Measurements from ENCODE around the gene FAHD1.

The FAHD1 gene

DNA sequence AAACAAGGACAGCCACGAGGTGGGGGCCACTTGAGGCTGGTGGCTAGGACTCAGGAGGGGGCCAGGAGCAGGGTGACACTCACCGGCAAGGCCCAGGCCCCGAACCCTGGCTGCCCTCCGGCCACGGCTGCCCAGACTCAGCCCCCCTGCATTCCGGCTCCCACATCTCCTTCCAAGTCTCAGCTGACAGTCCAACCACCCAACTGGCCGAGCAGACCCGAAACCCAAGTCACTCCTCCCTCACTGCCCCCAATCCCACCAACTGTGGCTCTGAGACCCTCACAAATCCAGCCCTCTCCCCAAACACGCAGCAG is 9.8 kb upstream of the FAHD1 start:
- no peak for DNase-seq (ENCODE audit: low read depth)

DNA sequence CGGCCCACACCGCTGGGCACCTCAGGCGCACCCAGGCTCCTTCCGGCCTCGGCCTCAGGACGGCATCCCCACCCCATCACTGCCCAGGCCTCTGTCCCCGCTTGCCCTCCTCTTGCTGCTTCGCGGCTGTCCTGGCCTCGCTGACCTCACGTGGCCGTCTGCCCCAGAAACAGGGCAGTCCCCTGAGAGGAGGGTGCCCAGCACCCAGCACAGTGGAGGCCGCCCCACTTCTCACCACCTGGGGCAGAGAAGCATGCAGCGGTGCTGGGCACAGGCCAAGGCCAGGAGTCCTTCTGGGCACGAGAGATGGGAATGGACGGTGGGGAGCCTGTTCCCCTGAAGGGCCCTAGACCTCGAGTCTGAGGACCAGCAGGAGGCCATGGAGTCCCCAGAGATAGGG is 9.3 kb upstream of the FAHD1 start:
- DNase-seq (ENCODE audit: low read depth), result no peak

DNA sequence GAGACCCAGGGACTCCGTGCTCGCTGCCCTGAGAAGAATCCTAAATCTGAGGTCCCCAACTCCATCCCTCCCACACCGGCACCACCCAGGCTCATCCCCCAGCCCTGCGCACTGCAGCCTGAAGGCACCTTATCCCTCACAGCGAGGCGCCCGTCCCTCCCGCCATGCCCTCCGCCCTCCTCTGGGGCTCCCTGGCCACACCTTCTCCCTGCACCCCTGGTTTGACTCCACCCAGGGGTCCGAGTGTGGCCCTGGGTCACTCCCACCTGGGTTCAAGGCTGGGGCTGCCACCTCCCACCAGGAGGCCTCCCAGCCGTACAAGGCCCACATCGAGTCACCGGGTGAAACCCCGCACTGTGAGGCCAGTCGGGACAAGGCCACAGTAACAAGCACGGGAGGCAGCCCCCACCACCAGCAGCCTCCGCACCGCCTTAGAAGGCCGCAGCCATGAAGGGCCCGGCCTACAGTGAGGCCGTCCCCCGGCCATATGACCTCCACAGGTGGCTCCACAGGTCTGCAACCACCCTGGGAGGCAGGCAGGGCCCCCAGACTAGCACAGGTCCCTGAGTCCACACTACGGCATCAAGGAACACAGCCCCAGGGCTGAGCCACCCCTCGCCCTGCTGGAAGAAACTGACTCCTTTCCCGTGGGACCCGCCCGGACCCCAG is 8.7 kb upstream of the FAHD1 start:
- DNase-seq (ENCODE audit: low read depth), result no peak

DNA sequence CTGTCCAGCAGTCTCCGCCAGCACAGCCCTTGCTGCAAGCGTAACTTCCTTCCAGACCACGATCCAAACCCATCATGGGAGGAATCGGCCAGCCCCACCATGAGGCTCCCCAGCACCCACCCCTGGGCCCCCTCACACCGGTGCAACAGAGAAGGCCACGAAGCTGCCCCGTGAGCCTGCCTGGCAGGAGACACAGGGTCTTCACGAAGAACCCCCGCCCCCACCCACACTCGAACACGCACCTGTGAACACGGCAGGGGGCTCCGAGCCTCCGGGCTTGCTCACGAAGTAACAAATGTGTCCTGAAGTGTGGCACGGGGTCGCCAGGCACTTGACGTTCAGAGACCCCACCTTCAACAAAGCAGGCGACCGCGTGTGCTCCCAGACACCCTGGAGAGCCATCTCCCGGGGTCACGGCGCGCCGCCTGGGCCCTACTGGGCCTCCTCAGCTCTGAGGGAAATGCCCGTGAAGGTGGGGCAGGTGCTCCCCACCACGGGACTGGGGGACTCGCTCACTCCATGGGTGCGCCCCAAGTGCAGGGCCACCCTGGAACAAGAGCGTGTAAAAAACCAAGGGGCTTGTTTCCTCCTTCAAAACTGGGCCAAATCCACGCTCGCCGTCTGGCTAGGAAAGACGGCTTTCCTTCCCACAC is 8.0 kb upstream of the FAHD1 start:
- no peak for DNase-seq (ENCODE audit: low read depth)

DNA sequence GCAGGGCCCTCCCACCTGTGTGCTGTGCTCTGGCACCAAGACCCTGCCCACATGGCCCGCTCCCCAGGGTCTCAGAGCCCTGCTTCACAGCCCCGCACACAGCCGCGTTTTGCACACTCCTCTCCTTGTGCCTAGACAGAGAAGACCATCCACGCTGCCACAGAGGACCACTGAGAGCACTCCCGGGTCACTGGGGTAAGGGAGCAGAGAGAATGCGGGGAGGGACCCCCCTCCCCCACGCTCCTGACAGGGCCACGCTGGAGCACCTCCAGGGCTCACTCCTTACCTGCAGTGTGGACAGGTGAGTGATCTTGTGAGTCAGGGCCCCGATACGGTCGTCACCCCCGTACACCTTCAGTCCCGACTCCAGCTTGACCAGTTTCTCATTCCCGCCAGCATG is 7.4 kb upstream of the FAHD1 start:
- DNase-seq (ENCODE audit: low read depth), result no peak

DNA sequence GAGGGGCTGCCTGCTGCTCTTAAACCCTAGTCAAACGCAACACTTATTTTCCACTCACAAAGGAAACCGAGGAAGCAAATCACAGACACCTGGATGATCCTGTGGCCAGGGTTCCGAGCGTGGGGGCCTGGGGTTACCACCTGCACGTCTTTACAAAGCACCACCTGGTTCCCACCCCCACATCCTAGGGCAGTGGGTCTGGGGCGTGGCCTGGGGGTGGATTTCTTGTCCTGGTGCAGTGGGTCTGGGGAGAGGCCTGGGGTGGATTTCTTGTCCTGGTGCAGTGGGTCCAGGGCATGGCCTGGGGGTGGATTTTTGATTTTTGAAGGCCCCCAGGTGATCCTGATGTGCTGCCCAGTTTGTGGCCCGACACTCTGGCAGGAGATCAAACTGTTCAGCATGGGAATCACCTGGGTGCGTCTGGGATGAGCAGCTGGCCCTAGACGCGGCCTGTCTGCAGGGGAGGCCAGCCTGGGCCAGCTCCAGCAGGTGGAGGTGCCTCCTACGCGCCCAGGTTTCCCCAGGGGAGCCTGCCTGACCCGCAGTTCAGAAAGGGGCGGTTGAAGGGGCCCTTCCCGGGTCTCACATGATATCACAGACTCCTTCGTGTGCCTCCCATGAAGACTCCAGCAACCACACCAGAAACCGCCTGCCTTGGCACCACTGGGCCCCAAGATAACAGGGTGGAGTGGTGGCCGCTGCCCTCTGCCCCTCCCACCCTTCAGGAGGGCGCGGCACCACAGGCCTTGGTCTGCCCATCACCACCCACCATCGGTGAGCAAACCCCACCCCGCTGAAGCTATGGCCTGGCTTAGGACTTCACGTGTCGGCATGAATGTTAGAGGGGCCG is 6.7 kb upstream of the FAHD1 start:
- DNase-seq (ENCODE audit: low read depth), result no peak

DNA sequence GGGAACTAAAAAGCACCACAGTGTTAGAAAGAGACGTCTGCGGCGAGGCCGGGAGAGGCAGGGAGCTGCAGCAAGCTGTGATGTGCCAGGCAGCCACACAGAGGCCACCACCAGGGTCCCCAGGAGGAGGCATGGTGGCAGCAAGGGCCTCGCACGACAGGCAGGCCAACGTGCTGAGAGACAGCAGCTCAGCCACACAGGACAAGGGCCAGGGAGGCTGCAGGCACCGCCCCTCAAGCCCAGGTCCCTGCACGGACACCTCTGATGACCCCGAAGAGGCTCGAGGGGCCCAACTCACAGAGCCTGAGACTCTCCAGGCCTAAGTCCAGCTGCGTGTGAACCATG is 6.1 kb upstream of the FAHD1 start:
- no peak for DNase-seq (ENCODE audit: low read depth)

DNA sequence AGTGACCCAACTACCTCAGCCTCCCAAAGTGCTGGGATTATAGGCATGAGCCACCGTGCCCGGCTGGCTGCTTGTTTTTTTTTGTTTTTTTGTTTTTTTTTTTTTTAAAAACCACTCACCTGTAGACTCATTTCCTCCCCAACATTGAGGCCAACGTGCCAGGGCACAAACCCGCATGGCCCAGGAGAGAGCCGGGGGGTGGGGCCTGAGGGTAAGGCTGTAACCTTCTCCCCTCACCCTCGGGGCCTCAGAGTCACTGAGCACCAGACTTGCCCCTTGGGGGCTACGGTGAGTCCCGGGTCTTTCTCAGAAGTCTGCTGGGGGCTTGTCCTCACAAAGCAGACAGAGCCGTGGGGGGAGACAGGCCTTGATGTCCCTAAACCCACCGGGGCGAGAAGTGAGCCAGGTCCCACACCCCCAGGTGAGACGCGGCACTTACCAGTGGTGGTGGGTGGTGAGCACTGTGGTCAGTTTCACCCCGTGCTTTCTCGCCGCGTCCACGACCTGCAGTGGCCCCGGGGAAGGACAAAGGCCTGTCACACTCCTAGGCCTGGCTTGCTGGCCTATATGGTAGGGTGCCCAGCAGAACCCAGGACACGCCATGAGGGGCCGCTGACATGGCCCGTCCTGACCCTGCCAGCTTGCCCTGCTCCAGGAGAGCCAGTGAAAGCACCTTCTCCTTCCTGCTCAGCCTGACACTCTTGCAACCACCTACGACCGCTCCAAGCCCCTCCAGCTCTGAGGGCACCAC is 5.0 kb upstream of the FAHD1 start:
- no peak for DNase-seq (ENCODE audit: low read depth)

DNA sequence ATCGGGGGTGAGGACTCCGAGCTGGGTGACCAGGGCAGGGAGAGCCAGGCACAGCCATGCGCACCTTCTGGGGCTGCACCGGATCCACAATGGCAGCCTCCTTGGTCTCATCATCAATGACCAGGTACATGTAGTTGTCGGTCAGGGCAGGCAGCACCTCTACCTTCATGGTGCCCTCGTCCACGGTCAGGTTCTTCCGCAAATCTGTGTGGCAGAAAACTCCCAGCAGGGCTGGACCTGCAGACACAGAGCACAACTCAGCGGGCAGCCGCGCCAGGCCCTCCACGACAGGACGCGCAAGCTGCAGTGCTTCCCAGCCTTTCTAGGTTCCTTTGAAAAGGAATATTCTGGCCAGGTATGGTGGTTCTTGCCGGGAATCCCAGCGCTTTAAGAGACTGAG is 4.2 kb upstream of the FAHD1 start:
- no peak for DNase-seq (ENCODE audit: low read depth)

DNA sequence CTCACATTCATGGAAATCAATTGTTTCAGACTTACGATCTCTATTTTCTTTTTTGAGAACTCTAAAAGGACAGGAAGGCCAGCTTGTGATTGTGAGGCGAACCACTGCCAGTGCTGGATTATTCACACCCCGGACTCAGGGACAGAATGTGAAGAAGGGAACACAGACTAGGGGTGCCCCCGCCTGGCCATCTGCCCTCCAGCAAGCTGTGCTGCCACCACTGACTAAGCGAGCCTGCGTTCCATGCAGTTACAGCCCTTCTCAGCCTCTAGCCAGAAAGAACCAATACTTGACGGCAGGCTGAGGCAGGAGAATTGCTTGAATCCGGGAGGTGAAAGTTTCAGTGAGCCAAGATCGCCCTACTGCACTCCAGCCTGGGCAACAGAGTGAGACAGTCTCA is 3.2 kb upstream of the FAHD1 start:
- DNase-seq (ENCODE audit: low read depth), result peak; percentile 16

DNA sequence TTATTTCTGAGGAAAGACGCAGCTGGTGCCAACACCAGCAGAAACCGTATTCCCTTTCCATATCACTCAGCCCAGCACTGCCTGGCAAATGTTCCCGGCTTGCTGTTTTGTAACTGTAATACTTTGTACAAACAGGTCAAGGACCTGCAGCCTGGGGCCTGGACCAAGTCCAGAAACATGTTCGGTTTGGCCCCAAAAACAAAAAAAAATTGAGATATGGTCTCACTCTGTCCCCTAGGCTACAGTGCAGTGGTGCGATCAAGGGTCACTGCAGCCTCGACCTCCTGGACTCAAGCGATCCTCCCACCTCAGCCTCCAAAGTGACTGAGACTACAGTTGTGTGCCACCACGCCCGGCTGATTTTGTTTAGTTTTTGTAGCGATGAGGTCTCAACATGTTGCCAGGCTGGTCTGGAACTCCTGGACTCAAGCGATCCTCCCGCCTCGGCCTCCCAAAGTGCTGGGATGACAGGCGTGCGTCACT is 1.6 kb upstream of the FAHD1 start:
- DNase-seq (ENCODE audit: low read depth), result no peak

DNA sequence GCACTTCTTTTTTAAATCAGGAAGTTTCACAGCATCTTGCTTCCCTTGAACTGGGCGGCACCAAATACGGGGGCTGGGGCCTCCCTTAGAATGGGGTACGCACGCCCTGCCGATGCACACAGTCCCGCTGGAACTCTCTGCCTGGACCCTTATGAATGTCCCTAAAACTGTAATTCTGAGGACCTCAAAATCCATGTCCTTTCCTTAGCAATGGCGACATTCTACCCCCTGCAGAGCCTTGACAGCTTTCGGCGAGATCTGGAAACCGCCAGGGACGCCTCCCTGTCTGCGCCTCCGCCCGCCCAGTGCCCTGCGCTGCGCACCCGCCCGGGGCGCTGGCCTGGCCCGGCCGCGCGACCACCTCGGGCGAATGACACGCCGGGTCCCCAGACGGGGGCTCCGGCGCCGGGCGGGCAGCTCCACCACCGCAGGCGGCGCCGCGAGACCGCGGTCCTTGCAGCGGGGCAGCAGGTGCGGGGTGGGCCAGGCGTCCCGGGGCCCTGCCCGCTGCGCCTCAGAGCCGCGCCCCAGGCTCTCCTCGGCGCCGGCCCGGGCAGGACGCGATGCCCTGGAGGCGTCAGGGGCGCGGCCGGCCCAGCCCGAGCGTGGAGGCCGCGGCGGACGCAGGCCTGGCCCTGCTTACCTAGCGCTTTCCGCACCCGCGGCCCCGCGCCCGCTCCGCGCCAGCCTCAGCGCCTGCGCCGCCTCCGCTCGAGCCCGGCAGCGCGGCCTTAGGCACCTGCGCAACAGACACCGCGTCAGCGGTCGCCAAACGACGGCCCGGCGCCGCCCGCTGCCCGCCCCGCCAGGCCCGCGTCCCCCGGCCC is 929 bp upstream of the FAHD1 start:
- no peak for DNase-seq (ENCODE audit: low read depth)

DNA sequence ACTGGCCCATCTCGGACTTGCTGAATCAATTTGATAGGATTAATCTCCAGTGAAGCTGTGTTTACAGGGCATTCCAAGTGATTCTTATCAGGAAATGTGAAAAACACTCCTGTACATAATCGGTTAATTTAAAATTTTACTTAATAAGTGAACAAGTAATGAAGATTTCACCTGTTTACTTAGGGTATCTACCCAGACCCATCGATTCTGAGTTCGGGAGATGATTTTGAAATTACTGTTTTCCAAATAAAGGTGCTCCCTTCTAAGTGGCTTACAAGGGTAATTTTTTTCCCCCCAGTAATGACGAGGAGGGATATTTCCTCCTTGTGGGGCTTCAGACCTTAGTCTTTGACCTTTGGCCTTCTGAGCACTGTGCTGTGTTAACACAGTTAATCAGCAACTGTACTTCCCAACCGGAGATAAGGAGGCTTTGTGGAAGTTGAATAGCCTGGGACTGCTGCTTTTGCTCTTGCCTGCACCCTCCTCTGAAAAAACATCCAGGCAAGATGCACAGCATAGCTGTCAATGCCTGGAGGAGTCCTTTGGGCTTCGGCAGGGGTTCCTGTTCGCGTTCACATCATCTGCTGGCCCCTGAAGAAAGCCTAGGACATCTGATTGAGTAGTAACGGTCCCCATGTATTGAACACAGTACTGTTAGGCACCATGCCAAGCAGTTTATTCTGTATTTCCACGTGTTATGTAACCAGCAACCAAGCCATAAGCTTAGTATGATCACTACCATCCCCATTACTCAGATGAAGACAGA is 1.8 kb downstream of the FAHD1 start:
- no peak for DNase-seq (ENCODE audit: low read depth)

DNA sequence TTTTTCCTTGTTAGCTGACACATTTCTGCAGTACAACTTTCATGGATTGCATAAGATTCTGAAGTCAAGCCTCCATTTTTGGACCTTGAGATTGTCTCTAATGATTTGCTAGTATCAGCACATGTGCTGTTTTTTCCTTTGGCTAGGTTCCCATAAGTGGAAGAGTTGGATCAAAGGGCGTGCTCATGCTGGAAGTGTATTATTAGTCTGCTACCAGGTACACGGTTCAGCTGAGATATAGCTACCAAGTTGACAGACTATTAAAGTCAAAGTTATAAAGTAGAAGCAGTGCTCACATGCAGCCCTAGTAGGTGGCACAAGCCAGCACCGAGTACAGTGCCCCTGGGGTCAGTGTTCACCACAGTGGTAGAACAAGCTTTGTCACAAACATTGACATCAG is 3.2 kb downstream of the FAHD1 start:
- no peak for DNase-seq (ENCODE audit: low read depth)

DNA sequence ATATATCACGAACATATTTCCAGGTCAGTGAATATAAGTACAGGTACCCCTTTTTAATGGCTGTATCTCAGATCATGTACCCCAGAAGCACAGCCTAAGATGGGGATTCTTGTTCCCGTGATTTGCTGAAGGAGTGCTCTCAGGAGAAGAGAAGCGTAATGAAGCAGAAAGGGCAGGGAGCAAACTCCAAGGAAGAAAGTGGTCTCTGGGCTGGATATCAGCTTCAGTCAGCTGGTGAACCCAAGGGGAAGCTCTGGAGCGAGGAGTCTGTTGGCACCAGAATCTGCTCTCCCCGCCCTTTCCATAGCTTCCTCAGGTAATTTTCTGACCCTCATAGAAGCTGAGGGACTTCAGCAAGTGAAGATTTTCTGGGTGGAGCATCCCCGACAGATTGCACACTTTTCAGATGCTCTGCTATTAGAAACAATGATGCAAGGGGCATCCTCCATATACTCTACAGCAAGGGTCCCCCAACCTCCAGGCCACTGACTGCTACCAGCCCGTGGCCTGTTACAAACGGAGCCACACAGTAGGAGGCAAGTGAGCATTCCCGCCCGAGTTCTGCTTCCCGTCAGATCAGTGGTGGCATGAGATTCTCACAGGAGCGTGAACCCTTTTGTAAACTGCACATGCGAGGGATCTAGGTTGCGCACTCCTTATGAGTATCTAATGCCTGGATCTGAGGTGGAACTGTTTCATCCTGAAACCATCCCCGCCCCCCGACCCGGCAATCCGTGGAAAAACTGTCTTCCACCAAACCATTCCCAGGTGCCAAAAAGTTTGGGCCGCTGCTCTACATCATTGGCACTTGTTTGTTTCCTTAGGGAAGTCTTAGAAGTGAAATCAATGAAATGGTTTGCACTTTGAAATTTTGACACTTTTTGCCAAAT is 4.4 kb downstream of the FAHD1 start:
- DNase-seq (ENCODE audit: low read depth), result no peak

DNA sequence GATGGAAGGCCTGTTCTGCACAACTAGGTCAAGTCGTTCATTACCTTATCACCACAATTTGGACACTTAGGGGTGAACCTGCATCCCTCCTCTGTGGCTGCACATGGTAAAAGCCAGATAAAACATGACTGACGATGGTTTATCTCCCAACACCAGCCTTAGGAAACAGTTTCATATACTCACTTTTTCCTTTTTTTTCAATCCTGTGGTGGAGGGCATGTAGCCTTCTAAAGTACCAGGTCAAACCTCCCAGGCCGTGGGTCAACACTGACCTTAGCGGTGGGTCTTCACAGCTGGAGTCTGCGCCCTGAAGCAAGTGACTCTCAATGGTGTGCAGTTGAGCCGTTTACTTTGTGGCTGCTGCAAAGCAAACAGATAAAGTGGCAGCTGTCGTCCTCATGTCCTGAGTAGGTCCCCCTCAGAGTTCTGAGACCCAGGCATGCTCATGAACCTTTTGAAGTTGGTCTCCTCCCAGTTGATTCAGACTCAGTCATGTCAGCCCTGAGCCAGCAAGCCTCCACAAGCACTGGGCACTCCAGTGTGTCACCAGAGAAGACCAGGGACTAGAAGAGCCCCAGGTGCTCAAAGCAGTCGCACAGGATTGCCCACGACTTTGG is 5.9 kb downstream of the FAHD1 start:
- no peak for DNase-seq (ENCODE audit: low read depth)

DNA sequence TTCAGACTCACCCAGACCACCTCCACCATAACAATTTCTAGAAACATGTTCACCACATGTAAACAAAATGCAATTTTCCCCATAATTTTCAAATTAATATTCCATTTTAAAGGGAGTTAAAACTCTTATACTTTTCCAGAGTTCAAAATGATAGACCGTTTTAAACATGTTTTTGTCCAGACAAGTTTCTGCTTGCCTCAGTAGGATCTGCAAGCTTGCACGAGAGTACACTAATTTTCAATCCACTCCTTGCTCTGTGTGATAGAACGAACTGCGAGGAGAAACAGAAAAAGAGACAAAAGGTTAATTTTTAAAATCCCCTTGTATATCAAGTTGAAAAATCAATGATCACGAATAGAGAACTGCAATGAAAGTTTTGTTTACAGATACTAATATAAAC is 7.1 kb downstream of the FAHD1 start:
- no peak for DNase-seq (ENCODE audit: low read depth)

DNA sequence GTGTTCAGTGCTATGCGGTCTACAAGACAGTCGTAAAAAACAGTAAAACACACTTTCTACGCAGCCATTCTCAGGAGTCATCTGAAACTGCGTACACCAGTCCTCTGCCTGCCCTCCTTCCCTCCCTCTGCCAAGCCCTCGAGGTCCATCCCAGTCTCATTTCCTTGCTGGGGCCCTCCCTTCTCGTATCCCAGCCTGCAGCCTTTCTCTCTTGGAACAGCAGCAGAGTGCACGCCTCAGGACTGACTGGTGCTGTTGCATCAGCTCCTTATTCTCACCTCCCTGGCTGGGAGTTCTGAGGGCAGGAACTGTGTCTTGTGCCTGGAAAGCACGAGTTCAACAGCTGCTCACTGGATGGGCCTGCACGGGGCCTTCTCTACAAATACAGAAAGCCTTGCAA is 12.5 kb downstream of the FAHD1 start:
- peak; percentile 74 for DNase-seq (ENCODE audit: low read depth)

DNA sequence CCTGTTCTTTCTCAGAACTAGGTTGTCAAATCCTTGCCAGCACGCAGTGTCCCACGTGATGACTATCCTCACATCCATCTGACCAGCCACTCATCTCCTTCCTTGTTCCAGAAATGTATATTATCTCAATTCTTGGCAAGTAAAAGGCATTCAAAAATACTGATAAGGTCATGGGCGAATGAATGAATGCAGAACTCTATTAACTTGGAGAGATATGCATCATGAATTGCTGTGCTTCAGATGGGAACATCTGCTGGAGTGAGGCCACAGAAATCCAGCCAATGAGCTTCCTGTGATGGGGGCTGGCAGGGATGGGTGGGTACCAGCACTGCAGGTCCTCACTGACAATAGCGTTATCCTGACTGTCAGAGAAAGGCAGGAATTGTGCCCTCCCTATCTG is 19.0 kb downstream of the FAHD1 start:
- no peak for DNase-seq (ENCODE audit: low read depth)

DNA sequence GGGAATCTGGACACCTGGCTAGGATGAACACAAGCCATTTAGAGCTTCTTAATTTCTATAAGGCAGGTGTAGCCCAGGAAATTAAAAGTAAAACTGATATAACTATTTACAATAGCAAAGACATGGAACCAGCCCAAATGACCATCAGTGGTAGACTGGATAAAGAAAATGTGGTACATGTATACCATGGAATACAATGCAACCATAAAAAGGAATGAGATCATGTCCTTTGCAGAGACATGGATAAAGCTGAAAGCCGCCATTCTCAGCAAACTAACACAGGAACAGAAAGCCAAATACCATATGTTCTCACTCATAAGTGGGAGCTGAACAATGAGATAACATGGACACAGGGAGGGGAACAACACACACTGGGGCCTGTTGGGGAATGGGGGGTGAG is 19.4 kb downstream of the FAHD1 start:
- no peak for DNase-seq (ENCODE audit: low read depth)

All from fibroblast of the conjunctiva (primary cell).